GM12878 (cell line): ENCODE measurements around the gene BIRC3. TPM values are rescaled to one million over a fixed set of nuclear protein-coding genes. Genes with fewer than 3 reads are reported as not detected.

ENCODE experiments used
- ATAC-seq: fragments of 200-7000 bp; cut with Tn5 transposase; 3 replicates; pipeline ENCODE4 v1.9.1; 2020; ENCODE audit warnings: mild to moderate bottlenecking, moderate library complexity
- BruUV-seq: library from RNA; stranded (reverse); fragments of 400-500 nt; replicated peaks from 2 replicates; lab custom pipeline; 2021; lab: Mats Ljungman, UMichigan
- CTCF ChIA-PET: fragments of 300-600 bp; sonication (Branson Sonifier 250); formaldehyde crosslinking; extraction: SDS; loops from one replicate; lab custom pipeline; 2021; ENCODE audit warnings: inconsistent platforms; lab: Yijun Ruan, JAX
- POLR2A ChIA-PET: fragments of 350-600 bp; formaldehyde crosslinking; extraction: SDS; loops from one replicate; lab custom pipeline; 2021; ENCODE audit warnings: inconsistent platforms; lab: Charles Lee
- RAD21 ChIA-PET: fragments of 300-600 bp; sonication (Branson Sonifier 250); formaldehyde crosslinking; loops from one replicate; lab custom pipeline; 2023; ENCODE audit warnings: antibody characterized with exemption; ENCODE audit not compliant: unreplicated experiment; lab: Charles Lee
- SMC1A ChIA-PET: fragments of 300-600 bp; sonication (Branson Sonifier 250); formaldehyde crosslinking; loops from one replicate; lab custom pipeline; 2023; ENCODE audit not compliant: unreplicated experiment, uncharacterized antibody; lab: Charles Lee
- DNase-seq: peaks from one replicate; pipeline ENCODE4 v3.0.0-alpha.2; 2011; ENCODE audit warnings: low read depth, low spot score
- FAIRE-seq: peaks from 3 replicates; lab custom pipeline; 2011; peaks lifted over from hg19 to GRCh38; lab: Jason Lieb, UNC
- H2AFZ ChIP-seq: 2 replicates; pipeline ENCODE4 v1.6.0; 2011; ENCODE audit warnings: low read depth, low read length, control low read depth; ENCODE audit not compliant: control insufficient read depth
- H3K27ac ChIP-seq: 2 replicates; pipeline ENCODE4 v1.5.1; 2011; ENCODE audit warnings: control low read depth; ENCODE audit not compliant: control insufficient read depth, insufficient read depth
- H3K27me3 ChIP-seq, 2 experiments: replicated peaks in 1 of 2; 2 replicates each; pipeline versions ENCODE4 v1.6.0 to v1.6.1; 2011; ENCODE audit warnings: low read length in 1 of 2; ENCODE audit not compliant: control insufficient read depth in 2 of 2, insufficient read depth in 2 of 2
- H3K36me3 ChIP-seq, 2 experiments: 2 replicates each; pipeline ENCODE4 v1.5.1; 2011; ENCODE audit warnings: low read length in 1 of 2; ENCODE audit not compliant: control insufficient read depth in 2 of 2, insufficient read depth in 2 of 2
- H3K4me1 ChIP-seq: 2 replicates; pipeline ENCODE4 v1.6.1; 2011; ENCODE audit warnings: mild to moderate bottlenecking, low read length, moderate library complexity, mixed read lengths; ENCODE audit not compliant: control insufficient read depth, insufficient read depth
- H3K4me2 ChIP-seq: 2 replicates; pipeline ENCODE4 v1.6.0; 2011; ENCODE audit warnings: control low read depth; ENCODE audit not compliant: control insufficient read depth, insufficient read depth
- H3K4me3 ChIP-seq: fragments of 200-600 bp; sonication (generic); 2 replicates; pipeline ENCODE4 v1.5.1; 2016
- H3K79me2 ChIP-seq: 2 replicates; pipeline ENCODE4 v1.6.0; 2011; ENCODE audit warnings: low read length; ENCODE audit not compliant: control insufficient read depth, insufficient read depth
- H3K9ac ChIP-seq: 2 replicates; pipeline ENCODE4 v1.8.0; 2011; ENCODE audit warnings: low read length, control low read depth, mixed read lengths; ENCODE audit not compliant: control insufficient read depth, insufficient read depth
- H3K9me3 ChIP-seq: replicated peaks from 3 replicates; pipeline ENCODE4 v1.5.1; 2011; ENCODE audit warnings: mild to moderate bottlenecking, low read length; ENCODE audit not compliant: control insufficient read depth, insufficient read depth
- H4K20me1 ChIP-seq: 2 replicates; pipeline ENCODE4 v1.6.0; 2011; ENCODE audit not compliant: control insufficient read depth, insufficient read depth
- EGR1 ChIP-seq, 2 experiments: IDR thresholded peaks; 1 replicate in 1 of 2; 2 replicates in 1 of 2; pipeline ENCODE4 v1.6.1; 2011 to 2012; ENCODE audit warnings: low read depth in 2 of 2, low read length in 2 of 2, borderline replicate concordance in 1 of 2, mild to moderate bottlenecking in 1 of 2, moderate library complexity in 1 of 2
- JUNB ChIP-seq: IDR thresholded peaks from 2 replicates; pipeline ENCODE4 v1.6.1; 2016; ENCODE audit warnings: antibody characterized with exemption, mild to moderate bottlenecking
- MLLT1 ChIP-seq: fragments of 450-650 bp; IDR thresholded peaks from 2 replicates; pipeline ENCODE4 v1.6.1; 2016; ENCODE audit warnings: mild to moderate bottlenecking
- NR2C2 ChIP-seq: IDR thresholded peaks from 2 replicates; pipeline ENCODE4 v1.6.1; 2011; ENCODE audit warnings: borderline replicate concordance, low read depth; ENCODE audit not compliant: control insufficient read depth, insufficient read length
- POLR2AphosphoS5 ChIP-seq: IDR thresholded peaks from 2 replicates; pipeline ENCODE4 v1.6.1; 2011; ENCODE audit warnings: mild to moderate bottlenecking, low read length, inconsistent platforms
- POU2F2 ChIP-seq: IDR thresholded peaks from 3 replicates; pipeline ENCODE4 v1.6.1; 2011; ENCODE audit warnings: low read depth, mild to moderate bottlenecking, low read length, borderline replicate concordance
- RELB ChIP-seq: fragments of 450-650 bp; IDR thresholded peaks from 2 replicates; pipeline ENCODE4 v1.6.1; 2017; ENCODE audit warnings: low read depth, mild to moderate bottlenecking, moderate library complexity
- WRNIP1 ChIP-seq: IDR thresholded peaks from 2 replicates; pipeline ENCODE4 v1.6.1; 2011; ENCODE audit warnings: low read depth, low read length, improper control_type of control experiment, borderline replicate concordance
- YY1 ChIP-seq: IDR thresholded peaks from 2 replicates; pipeline ENCODE4 v1.6.1; 2011; ENCODE audit warnings: low read depth, mild to moderate bottlenecking, low read length
- WGBS: methylation state at CpG from one replicate; pipeline ENCODE4 v1.1.6; 2016; ENCODE audit warnings: low lambda C conversion rate; ENCODE audit not compliant: insufficient replicate concordance, insufficient coverage; ENCODE audit errors: missing lambda C conversion rate; 5-methylcytosine and 5-hydroxymethylcytosine counted together
- in situ Hi-C: fragments of 300-500 bp; cut with MboI; formaldehyde crosslinking; loops from 9 replicates; pipeline ENCODE4 v1.14.3; 2018; ENCODE audit warnings: mixed read lengths
- intact Hi-C: fragments of 100-400 bp; cut with micrococcal nuclease; formaldehyde crosslinking; loops from one replicate; pipeline ENCODE4 v1.14.2; 2022; ENCODE audit not compliant: unreplicated experiment
- polyA plus RNA-seq, 11 experiments: library from polyadenylated mRNA; depleted of rRNA in 4 of 11; unstranded in 6 of 11; stranded (reverse) in 5 of 11; fragments of >200 nt; fragmentation: Nextera tagmentation in 4 of 11; fragmentation: Illumina TruSeq in 1 of 11; extraction: Ambion mirVana in 4 of 11; extraction: Trizol in 1 of 11; gene quantifications; 1 replicate in 1 of 11; 2 replicates in 10 of 11; pipeline versions ENCODE4 v1.2.1 to v1.2.3, GENCODE V29; 2011 to 2016; ENCODE audit warnings: inconsistent platforms in 2 of 11, missing spikeins in 2 of 11, low read depth in 1 of 11
- total RNA-seq, 4 experiments: library from RNA; depleted of rRNA in 3 of 4; stranded (reverse); fragments of >200 nt in 3 of 4; fragmentation: Illumina TruSeq in 1 of 4; extraction: Trizol in 1 of 4; gene quantifications; 2 replicates each; pipeline versions ENCODE4 v1.2.1 to v1.2.3, GENCODE V29; 2013 to 2021

Gene BIRC3
- total and polyA plus RNA-seq, 10 of the 15 experiments (the other 5 are each of a cell fraction or from before 2014, with no cell fraction given): 42.1 to 351 (median 83.7) TPM

- H3K27me3 ChIP-seq: no peaks in the 10 kb centered on the region
- WGBS: 3% methylated on average over 2 of the region's 2 CpGs
- ChIA-PET POLR2A (interaction anchor here (0.7 to 2.8 kb wide), 4 partner anchors 9 to 31 kb away, joined by 3 to 10 read pairs (median 6); no protein-coding TSS in a partner anchor), CTCF (interaction anchor here (0.7 to 4.8 kb wide), 10 partner anchors 9 to 347 kb away, joined by 3 to 86 read pairs (median 4); no protein-coding TSS in a partner anchor), RAD21 (interaction anchor here (0.7 to 5.0 kb wide), 4 partner anchors 26 to 294 kb away, joined by 5 to 61 read pairs (median 17); no protein-coding TSS in a partner anchor), SMC1A (interaction anchor here (1.1 to 13.5 kb wide), 9 partner anchors 12 to 345 kb away, joined by 3 to 255 read pairs (median 6); no protein-coding TSS in a partner anchor)
- no TSS peak for BruUV-seq
- no peak for FAIRE-seq
- peak overlapping the region; percentile 85 for H3K9ac ChIP-seq
- DNase-seq: no peak
- peaks cover 9% of the 10 kb centered on the region for H3K4me1 ChIP-seq
- peaks cover 0 to 8% of the 10 kb centered on the region in 2 experiments; a peak in 3 of 4 replicates for H3K36me3 ChIP-seq
- H3K79me2 ChIP-seq: peaks cover 76% of the 10 kb centered on the region
- intact Hi-C loops (loop anchor here (5.0 kb wide), 2 partner anchors 113 to 243 kb away; no protein-coding TSS in a partner anchor), in situ Hi-C loops (no loop called here)
- no peaks in the 10 kb centered on the region; the same call in 2 of the 3 replicates for H3K9me3 ChIP-seq
- TF ChIP-seq POLR2AphosphoS5 (peak; percentile 73), NR2C2 (no peak), YY1 (no peak), MLLT1 (no peak), JUNB (no peak), RELB (no peak), POU2F2 (0 out of 3 replicates have a peak, but pooled peaks have one; percentile 7), WRNIP1 (0 out of 2 replicates have a peak, but pooled peaks have one; percentile 13), EGR1 (IDR thresholded peaks at IDR 0.05; ENCODE audit: borderline replicate concordance in 1 of 2, low read depth in 2 of 2, low read length in 2 of 2) (no peak)
- H3K4me3 ChIP-seq: peak overlapping the region; percentile 76
- peak; percentile 8 for ATAC-seq
- H4K20me1 ChIP-seq: no peaks in the 10 kb centered on the region
- peak overlapping the region; percentile 97 for H3K27ac ChIP-seq
- H3K4me2 ChIP-seq: peak overlapping the region; percentile 92
- no peak overlapping the region for H2AFZ ChIP-seq
Measured at GRCh38 chr11:102319544-102319943, 2.3 kb downstream of the BIRC3 start.
